Tracheal epithelial cell (primary cell): ENCODE results near the gene CCDC112. TPM values are rescaled to one million over a fixed set of nuclear protein-coding genes. Genes with fewer than 3 reads are reported as not detected.

Experiments used
- total RNA-seq: library from RNA; depleted of rRNA; stranded (reverse); fragments of >200 nt; gene quantifications from 2 replicates; pipeline ENCODE4 v1.2.1, GENCODE V29; 2014

The CCDC112 gene
- 5.8 and 8.7 TPM in 2 replicates for total RNA-seq

DNA sequence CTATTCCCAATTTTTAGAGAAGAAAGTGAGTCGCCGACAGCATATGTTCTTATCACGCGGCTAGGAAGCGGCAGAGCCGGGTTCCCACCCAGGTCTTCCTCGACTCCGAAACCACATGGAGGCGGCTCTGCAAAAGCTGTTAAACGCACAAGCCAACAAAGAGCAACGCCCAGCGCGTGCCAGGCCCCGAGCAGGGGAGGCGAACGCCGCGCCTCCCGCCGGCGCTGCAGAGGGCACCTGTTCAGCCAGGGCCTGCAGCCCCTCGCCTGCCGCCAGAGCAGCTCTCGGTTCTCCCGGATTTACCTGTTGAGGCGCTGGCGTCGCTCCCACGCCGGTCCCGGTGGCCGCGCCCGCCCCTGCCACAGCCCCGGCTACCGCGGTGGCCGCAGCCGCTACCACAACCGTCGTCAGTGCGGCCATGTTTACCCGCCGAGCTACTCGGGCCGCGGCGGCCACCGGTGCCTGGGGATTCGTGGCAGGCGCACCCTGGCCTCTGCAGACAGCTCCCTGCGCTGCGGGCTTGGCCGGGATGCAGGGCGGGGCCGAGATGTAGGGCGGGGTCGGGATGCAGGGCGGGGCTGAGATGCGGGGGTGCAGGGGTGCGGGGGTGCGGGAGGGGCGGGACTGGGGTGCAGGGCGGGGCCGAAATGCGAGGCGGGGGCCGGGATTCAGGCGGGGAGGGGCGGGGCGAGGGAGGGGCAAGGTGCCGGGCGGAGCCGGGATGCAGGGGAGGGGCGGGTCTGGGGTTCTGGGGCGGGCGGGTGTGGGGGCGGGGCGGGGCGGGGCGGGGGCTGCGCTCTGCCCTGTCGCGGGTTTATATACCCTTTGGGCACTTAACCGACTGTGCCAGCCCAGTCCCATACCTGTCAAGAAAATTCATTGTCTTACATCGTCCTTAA lies at the start of gene CCDC112:
Gene CCDC112, minus strand, starts transcription at position 531 of the 899 bp plus-strand sequence. Its CDS starts 111 bp downstream, at position 420.

GRCh38 chr5:115262321-115263077 lies 34.0 kb downstream of the CCDC112 start, which contains the start of gene PGGT1B:
Gene PGGT1B (minus strand): TSS chr5:115262877. CDS start chr5:115262851, 26 bp downstream.

Other genes with a start within 250 kb of the CCDC112 start
- gene TRIM36, start 126.7 kb downstream of the CCDC112 start, total RNA-seq: 1.3 and 3.6 TPM in 2 replicates
- gene PGGT1B, start 33.8 kb downstream of the CCDC112 start, total RNA-seq: 8.5 and 12.0 TPM in 2 replicates
- 10.2 and 14.5 TPM in 2 replicates for gene FEM1C, start 248.1 kb upstream of the CCDC112 start, total RNA-seq